PC-9 (cell line): ENCODE data around the gene OR10Z1. TPM values are rescaled to one million over a fixed set of nuclear protein-coding genes. Genes with fewer than 3 reads are reported as not detected.

Source experiments
- BruUV-seq: library from RNA; stranded (reverse); fragments of 400-500 nt; replicated peaks from 2 replicates; lab custom pipeline; 2021; lab: Mats Ljungman, UMichigan
- CTCF ChIA-PET: fragments of 300-600 bp; sonication (Branson Sonifier 250); formaldehyde crosslinking; loops from one replicate; lab custom pipeline; 2022; ENCODE audit warnings: antibody characterized with exemption; lab: Charles Lee
- POLR2A ChIA-PET: fragments of 300-600 bp; sonication (Branson Sonifier 250); formaldehyde crosslinking; loops from one replicate; lab custom pipeline; 2022; ENCODE audit warnings: antibody characterized with exemption; ENCODE audit not compliant: unreplicated experiment; lab: Charles Lee
- DNase-seq, 2 experiments: peaks; one replicate each; pipeline versions ENCODE4 v3.0.0 to v3.0.0-alpha.2; 2015 to 2022; ENCODE audit warnings: mixed read lengths in 1 of 2
- H2AFZ ChIP-seq: fragments of 200-600 bp; sonication (generic); 2 replicates; pipeline ENCODE4 v1.8.1; 2017; ENCODE audit warnings: antibody characterized with exemption
- H3F3A ChIP-seq: fragments of 200-600 bp; sonication (generic); 2 replicates; pipeline ENCODE4 v1.8.1; 2017; ENCODE audit warnings: antibody characterized with exemption, mild to moderate bottlenecking, low read depth; ENCODE audit not compliant: insufficient read depth
- H3K27ac ChIP-seq: fragments of 200-600 bp; sonication (generic); 2 replicates; pipeline ENCODE4 v1.6.1; 2016; ENCODE audit warnings: mixed run types
- H3K27me3 ChIP-seq: fragments of 200-600 bp; sonication (generic); 2 replicates; pipeline ENCODE4 v1.6.1; 2016; ENCODE audit warnings: low read depth, mixed run types; ENCODE audit not compliant: insufficient read depth
- H3K36me3 ChIP-seq: fragments of 200-600 bp; sonication (generic); 2 replicates; pipeline ENCODE4 v1.6.1; 2016; ENCODE audit warnings: low read depth, mixed run types
- H3K4me1 ChIP-seq: fragments of 200-600 bp; sonication (generic); replicated peaks from 2 replicates; pipeline ENCODE4 v1.6.1; 2016; ENCODE audit warnings: mixed run types; ENCODE audit not compliant: insufficient read depth
- H3K4me2 ChIP-seq: fragments of 200-600 bp; sonication (generic); 2 replicates; pipeline ENCODE4 v1.6.1; 2017; ENCODE audit warnings: mixed run types
- H3K4me3 ChIP-seq: fragments of 200-600 bp; sonication (generic); 2 replicates; pipeline ENCODE4 v1.6.1; 2016; ENCODE audit warnings: mixed run types
- H3K79me2 ChIP-seq: fragments of 200-600 bp; sonication (generic); 2 replicates; pipeline ENCODE4 v1.6.1; 2017; ENCODE audit warnings: low read depth, mixed run types
- H3K9me2 ChIP-seq: fragments of 200-600 bp; sonication (generic); 2 replicates; pipeline ENCODE4 v1.8.1; 2017; ENCODE audit warnings: mild to moderate bottlenecking; ENCODE audit not compliant: insufficient read depth
- H3K9me3 ChIP-seq: fragments of 200-600 bp; sonication (generic); 2 replicates; pipeline ENCODE4 v1.8.1; 2016; ENCODE audit warnings: low read depth; ENCODE audit not compliant: insufficient read depth
- H4K20me1 ChIP-seq: fragments of 200-600 bp; sonication (generic); 2 replicates; pipeline ENCODE4 v1.8.1; 2017; ENCODE audit not compliant: insufficient read depth
- EZH2 ChIP-seq: fragments of 200-600 bp; sonication (generic); IDR thresholded peaks from 2 replicates; pipeline ENCODE4 v1.8.0; 2017; ENCODE audit warnings: antibody characterized with exemption, low read depth
- intact Hi-C: fragments of 100-400 bp; cut with micrococcal nuclease; formaldehyde crosslinking; loops from one replicate; pipeline ENCODE4 v1.10.0; 2022; ENCODE audit not compliant: unreplicated experiment
- total RNA-seq: library from RNA; stranded (reverse); gene quantifications from 2 replicates; pipeline ENCODE4 v1.2.3, GENCODE V29; 2021
- TF ChIP-seq, protein P1 (sequence below): fragments of 200-600 bp; sonication (generic); conservative IDR thresholded peaks from 2 replicates; pipeline ENCODE4 v1.6.1; 2017; ENCODE audit warnings: mixed run types, antibody characterized with exemption, mild to moderate bottlenecking, moderate library complexity

Gene OR10Z1
- total RNA-seq, 1 experiment from 2014 or later, result not detected

DNA sequence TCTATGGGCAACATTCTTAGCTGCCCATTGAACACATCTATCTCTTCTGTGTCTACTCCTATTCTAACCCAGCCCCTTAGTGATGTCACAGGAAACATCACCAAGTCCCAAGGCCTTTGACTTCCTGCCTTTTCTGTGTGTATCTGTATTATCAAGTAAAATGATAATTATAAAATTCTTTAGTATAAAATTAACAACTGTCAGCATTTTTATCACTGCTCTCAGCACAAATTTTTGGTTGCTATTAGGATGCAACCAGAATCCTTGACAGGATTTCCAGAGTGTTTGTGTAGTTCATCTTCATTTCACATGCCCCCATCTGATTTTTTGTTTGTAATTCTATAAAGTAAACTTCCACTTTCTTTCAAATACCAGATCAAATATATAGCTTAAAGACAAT lies 33.8 kb downstream of the OR10Z1 start:
- H3K27ac ChIP-seq, result no peak overlapping the region
- TF ChIP-seq EZH2, result no peak
- TF ChIP-seq, protein P1, sequence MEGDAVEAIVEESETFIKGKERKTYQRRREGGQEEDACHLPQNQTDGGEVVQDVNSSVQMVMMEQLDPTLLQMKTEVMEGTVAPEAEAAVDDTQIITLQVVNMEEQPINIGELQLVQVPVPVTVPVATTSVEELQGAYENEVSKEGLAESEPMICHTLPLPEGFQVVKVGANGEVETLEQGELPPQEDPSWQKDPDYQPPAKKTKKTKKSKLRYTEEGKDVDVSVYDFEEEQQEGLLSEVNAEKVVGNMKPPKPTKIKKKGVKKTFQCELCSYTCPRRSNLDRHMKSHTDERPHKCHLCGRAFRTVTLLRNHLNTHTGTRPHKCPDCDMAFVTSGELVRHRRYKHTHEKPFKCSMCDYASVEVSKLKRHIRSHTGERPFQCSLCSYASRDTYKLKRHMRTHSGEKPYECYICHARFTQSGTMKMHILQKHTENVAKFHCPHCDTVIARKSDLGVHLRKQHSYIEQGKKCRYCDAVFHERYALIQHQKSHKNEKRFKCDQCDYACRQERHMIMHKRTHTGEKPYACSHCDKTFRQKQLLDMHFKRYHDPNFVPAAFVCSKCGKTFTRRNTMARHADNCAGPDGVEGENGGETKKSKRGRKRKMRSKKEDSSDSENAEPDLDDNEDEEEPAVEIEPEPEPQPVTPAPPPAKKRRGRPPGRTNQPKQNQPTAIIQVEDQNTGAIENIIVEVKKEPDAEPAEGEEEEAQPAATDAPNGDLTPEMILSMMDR, result no peak
- no peaks in the 10 kb centered on the region for H3K79me2 ChIP-seq
- no peaks in the 10 kb centered on the region for H3F3A ChIP-seq
- no peaks in the 10 kb centered on the region for H3K36me3 ChIP-seq
- DNase-seq, result no peak
- no peak overlapping the region for H2AFZ ChIP-seq
- no peaks in the 10 kb centered on the region for H4K20me1 ChIP-seq
- H3K27me3 ChIP-seq, result no peaks in the 10 kb centered on the region
- no peaks in the 10 kb centered on the region for H3K4me1 ChIP-seq
- ChIA-PET CTCF (no interaction called here), POLR2A (no interaction called here)
- no peaks in the 10 kb centered on the region for H3K9me3 ChIP-seq
- no TSS peak for BruUV-seq
- no peak overlapping the region for H3K4me3 ChIP-seq
- no peaks in the 10 kb centered on the region for H3K9me2 ChIP-seq
- H3K4me2 ChIP-seq, result no peak overlapping the region
- intact Hi-C loops, result no loop called here

DNA sequence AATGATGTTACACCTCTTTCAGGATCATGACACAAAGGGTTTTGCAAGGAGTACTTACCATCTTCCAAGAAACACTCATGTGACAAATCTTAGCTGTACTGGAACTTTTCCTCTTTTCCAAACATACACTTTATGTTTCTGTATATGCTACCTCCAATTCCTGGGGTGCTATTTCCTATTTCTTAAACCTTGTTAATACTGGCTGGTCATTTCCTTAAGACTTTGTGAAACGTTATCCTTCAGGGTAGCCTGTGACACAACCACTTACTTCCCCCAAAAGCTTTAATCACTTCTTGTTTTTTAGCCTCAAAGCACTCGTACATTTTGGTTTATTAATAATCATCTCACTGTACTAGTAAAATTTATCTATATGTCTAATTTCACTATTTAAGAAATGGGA lies 39.4 kb downstream of the OR10Z1 start:
- Histone ChIP-seq H3K9me3 (no peaks in the 10 kb centered on the region), H4K20me1 (no peaks in the 10 kb centered on the region), H3F3A (no peaks in the 10 kb centered on the region), H2AFZ (no peak overlapping the region), H3K4me1 (no peaks in the 10 kb centered on the region), H3K4me3 (no peak overlapping the region), H3K9me2 (no peaks in the 10 kb centered on the region), H3K27ac (no peak overlapping the region), H3K4me2 (no peak overlapping the region), H3K36me3 (no peaks in the 10 kb centered on the region), H3K27me3 (no peaks in the 10 kb centered on the region), H3K79me2 (no peaks in the 10 kb centered on the region)
- ChIA-PET CTCF (no interaction called here), POLR2A (no interaction called here)
- TF ChIP-seq, protein P1, result no peak
- TF ChIP-seq EZH2, result no peak
- no peak for DNase-seq
- BruUV-seq, result no TSS peak
- intact Hi-C loops, result no loop called here

DNA sequence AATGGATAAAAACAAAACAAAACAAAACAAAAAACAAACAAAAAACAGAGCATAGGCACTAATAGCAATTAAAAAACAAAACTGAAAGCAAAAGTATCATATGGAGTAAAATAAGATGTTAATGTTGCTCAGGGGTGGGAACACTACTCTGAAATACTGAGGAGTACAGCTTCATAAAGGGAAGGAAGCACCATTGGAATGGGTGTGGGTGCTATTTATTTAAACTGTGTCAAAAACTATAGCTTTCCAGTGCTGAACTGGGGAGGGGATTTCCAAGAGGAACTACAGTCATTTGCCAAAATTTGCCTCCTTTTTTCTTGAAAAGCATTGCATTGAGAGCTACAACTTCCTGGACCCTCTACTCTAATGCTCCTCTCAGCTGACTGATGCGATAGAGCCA lies 41.4 kb downstream of the OR10Z1 start:
- Histone ChIP-seq H3K4me1 (no peaks in the 10 kb centered on the region), H3K4me2 (no peak overlapping the region), H4K20me1 (no peaks in the 10 kb centered on the region), H3K27ac (no peak overlapping the region), H2AFZ (no peak overlapping the region), H3K79me2 (no peaks in the 10 kb centered on the region), H3K4me3 (no peak overlapping the region), H3K9me3 (no peaks in the 10 kb centered on the region), H3K27me3 (no peaks in the 10 kb centered on the region), H3K36me3 (no peaks in the 10 kb centered on the region), H3F3A (no peaks in the 10 kb centered on the region), H3K9me2 (no peaks in the 10 kb centered on the region)
- TF ChIP-seq EZH2, result no peak
- TF ChIP-seq, protein P1, result no peak
- BruUV-seq, result no TSS peak
- DNase-seq, result no peak
- CTCF ChIA-PET, result no interaction called here
- intact Hi-C loops, result no loop called here
- POLR2A ChIA-PET, result no interaction called here
